NCI-H1694 treated with DMSO at 0.1 percent for 48 hours (cell line): ENCODE data around the gene TTC21A.
A peak's percentile ranks its signal among the peaks of the same experiment; 100 is the strongest.

Experiments used
- DNase-seq: peaks from one replicate; lab custom pipeline; 2025; lab: John Stamatoyannopoulos, UW

The TTC21A gene

GRCh38 chr3:39137435-39137936 lies 30.0 kb downstream of the TTC21A start:
- no peak for DNase-seq

DNA sequence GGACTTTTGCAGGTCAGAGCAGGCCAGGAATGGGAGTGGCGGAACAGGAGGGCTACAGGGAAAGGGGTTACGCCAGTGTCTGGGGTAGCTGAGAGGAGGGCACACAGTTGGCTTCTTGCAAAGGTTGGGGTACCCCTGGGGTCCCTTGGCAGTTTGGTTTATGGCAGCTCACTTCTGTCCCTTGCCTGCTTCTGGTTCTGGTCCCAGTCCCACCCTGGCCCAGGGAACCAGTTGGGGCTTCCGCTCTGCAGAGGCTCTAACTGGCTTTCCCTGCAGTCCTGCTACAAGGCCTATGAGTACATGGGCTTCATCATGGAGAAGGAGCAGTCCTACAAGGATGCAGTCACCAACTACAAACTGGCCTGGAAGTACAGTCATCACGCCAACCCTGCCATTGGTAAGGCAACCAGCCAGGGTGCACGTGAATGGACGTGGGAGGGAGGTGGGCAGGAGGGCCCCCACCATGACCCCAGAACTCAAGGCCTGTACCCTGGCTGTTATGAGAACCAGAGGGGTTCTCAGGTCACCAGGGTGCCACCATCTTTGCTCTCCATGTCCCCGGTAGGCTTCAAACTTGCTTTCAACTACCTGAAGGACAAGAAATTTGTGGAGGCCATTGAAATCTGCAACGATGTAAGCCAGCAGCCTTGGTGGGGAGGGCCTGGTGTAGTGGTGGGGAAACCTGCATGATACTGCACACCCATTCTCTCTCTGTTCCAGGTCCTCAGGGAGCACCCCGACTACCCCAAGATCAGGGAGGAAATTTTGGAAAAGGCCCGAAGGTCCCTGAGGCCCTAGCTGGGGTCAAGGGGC lies 30.7 kb downstream of the TTC21A start:
- DNase-seq = no peak

- DNase-seq = no peak
Observed at GRCh38 chr3:39138804-39139415, 31.4 kb downstream of the TTC21A start.

DNA sequence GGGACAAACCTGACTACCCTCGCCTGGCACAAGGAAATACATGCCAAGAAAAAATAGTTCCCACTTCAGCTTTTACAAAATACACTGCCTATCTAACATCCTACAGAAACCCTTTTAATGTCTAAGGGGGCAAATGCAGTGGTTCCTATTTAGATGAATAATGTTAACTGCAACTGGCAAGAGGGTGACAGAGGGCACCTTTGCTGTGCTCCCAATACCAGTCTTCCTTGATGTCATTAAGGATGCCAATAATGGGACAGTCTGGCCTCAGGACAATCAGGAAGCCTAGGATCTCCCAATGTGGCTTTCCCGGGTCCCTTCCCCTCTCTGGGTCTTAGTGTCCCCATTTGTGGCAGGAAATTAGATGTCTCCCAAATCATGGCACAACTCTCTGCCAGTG lies 32.0 kb downstream of the TTC21A start:
- no peak for DNase-seq

- no peak for DNase-seq
Observed at GRCh38 chr3:39140341-39140971, 33.0 kb downstream of the TTC21A start.

DNA sequence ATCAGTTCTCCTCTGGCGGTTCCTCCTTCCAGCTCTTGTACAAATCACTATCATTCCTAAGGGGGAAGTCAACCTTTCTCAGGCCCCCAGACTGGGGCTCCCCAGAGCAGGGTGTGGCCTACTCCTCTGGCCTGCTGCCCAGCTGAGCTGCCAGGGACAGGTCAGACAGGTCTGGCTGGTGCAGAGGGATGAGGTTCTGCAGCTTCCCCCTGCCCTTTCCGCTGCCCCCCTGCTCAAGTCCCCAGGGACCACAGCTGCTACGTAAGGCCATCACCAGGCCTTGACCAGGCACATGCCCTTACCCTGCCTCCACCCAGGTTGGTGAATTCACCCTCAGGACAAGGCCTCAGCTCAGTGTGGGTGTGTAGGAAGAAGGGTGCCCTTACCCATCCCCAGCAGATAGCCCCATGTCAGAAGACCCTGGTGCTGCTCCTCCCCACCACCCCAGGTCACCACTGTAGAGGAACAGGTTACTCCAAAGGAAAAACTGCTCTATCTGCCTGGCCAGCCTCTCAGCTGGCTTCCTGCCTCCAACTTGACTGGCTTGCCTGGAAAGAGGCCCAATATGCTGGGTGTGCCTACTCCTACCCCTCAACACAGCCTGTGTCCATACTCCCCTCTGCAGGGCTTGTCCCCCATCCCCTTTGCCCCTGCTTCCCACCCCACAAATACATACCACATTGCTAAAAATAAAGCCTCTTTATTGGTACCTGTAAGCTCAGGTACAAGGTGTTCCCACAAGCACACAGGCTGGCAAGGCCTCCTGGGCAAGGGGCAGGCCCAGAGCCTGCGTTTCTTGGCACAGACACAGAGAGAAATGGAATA lies 33.9 kb downstream of the TTC21A start:
- DNase-seq = no peak

GRCh38 chr3:39142067-39142466 lies 34.6 kb downstream of the TTC21A start:
- no peak for DNase-seq

- no peak for DNase-seq
Observed at GRCh38 chr3:39143051-39143885, 35.8 kb downstream of the TTC21A start.

GRCh38 chr3:39144095-39144747 lies 36.7 kb downstream of the TTC21A start:
- no peak for DNase-seq

GRCh38 chr3:39144748-39145380 lies 37.4 kb downstream of the TTC21A start:
- no peak for DNase-seq

GRCh38 chr3:39146083-39146501 lies 38.6 kb downstream of the TTC21A start:
- no peak for DNase-seq

DNA sequence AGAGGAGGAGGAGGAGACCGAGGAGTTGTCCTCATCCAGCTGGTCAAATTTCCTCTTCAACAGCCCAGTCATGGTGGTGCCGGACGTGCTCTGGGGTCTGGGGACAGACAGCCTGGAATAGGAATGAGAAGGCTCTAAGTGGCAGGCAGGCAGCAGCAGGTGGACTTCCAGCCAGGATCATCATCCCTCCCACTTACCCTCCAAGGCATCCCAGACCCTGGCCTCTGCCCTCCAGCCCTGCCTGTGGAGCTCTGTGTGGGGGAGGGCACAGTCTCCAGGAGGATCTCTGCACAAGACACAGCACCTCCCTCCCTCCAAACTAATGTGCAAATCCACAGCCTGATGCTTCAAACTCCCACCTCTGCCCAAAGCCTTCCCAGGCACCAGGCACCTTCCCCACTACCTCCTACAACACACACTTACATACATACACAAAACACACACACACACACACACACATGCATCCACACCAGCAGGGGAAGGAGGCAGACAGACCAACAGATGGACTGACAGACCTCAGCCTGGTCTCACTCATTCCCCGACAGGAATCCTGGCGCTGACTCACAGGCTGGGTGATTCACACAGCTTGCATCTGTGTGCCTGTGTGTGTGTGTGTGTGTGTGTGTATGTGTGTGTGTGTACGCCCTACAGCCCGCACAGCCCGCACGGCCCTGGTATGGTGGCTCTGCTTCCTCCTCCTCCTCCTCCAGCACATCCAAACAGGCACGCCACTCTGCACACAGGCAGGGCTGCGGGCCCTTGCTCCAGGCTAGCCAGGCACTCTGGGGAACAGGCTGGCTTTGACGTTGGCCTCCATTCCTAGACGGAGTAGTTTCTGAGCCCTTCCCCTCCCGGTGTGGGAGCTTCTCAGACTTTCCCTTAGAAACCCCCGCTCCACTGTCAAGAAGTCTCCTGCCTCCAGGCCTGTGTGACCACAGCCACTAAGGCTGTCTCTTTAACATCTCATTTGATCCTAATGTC lies 39.4 kb downstream of the TTC21A start:
- peak; percentile 25 for DNase-seq

- DNase-seq = no peak
Observed at GRCh38 chr3:39147711-39148434, 40.4 kb downstream of the TTC21A start.

DNA sequence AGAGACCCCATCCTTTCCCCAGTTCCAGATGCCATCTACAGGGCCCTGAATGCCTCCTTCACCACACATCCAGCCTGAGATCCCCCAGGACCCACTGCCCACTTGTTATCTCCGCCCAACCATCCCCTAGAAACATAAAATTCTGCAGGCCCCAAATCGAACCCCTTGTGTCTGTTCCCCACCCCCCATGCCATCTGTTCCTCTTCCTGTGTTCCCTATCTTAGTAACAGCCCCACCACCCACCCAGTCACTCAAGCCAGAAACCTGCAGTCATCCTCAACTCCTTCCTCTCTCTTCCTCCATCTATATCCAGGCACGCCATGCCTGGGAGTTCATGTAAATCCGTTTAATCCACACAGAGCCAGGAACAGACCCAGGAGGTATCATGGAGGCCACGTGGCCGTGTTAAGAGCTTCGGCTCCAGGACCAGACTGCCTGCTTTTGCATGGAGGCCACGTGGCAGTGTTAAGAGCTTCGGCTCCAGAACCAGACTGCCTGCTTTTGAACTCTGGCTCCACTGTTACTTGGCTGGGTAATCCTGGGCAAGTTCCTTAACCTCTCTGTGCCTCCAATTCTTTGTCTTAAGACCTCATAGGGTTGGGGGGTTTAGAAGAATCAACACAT lies 41.1 kb downstream of the TTC21A start:
- DNase-seq = no peak

DNA sequence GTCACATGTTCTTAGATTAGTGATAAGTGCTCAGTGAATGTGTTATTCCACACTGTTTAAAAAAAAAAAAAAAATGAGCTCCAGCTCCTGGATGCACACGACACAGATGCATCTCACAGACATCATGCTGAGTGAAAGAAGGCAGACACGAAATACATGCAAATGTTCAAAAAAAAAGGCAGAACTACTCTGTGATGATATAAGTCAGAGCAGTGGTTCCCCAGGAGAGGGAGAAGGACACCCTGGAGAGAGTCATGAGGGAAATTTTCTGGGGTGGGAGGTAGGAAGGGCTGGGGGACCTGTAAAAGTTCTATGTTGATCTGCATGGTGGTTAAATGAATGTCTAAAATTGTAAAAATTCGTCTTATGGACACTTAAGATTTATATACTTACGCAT lies 41.6 kb downstream of the TTC21A start:
- DNase-seq = no peak

GRCh38 chr3:39149498-39150147 lies 42.1 kb downstream of the TTC21A start:
- no peak for DNase-seq

- peak; percentile 34 for DNase-seq
Observed at GRCh38 chr3:39150148-39150802, 42.8 kb downstream of the TTC21A start.
